IMR-90 (cell line): ENCODE results near the gene ACOT4. TPM values are rescaled to one million over a fixed set of nuclear protein-coding genes. Genes with fewer than 3 reads are reported as not detected.
"Not testable (repeated sequence)": the region's sequence is repeated elsewhere in the genome, so short reads cannot be mapped to it uniquely, and the experiment has no call there.

Experiments used
- ATAC-seq: fragments of 200-7000 bp; cut with Tn5 transposase; 2 replicates; pipeline ENCODE4 v1.9.1; 2020; ENCODE audit warnings: low read depth, mild to moderate bottlenecking, moderate library complexity
- BruUV-seq: library from RNA; stranded (reverse); fragments of 400-500 nt; replicated peaks from 2 replicates; lab custom pipeline; 2021; lab: Mats Ljungman, UMichigan
- CTCF ChIA-PET: fragments of 300-600 bp; formaldehyde crosslinking; extraction: SDS; loops from one replicate; lab custom pipeline; 2021; ENCODE audit warnings: antibody characterized with exemption; lab: Yijun Ruan, JAX
- POLR2A ChIA-PET: fragments of 300-600 bp; sonication (Branson Sonifier 250); formaldehyde crosslinking; loops from one replicate; lab custom pipeline; 2022; ENCODE audit warnings: antibody characterized with exemption; ENCODE audit not compliant: unreplicated experiment; lab: Charles Lee
- DNase-seq: peaks from one replicate; pipeline ENCODE4 v3.0.0; 2013
- H2AFZ ChIP-seq: replicated peaks from 2 replicates; pipeline ENCODE3; 2013; ENCODE audit warnings: low read length, mild to moderate bottlenecking; ENCODE audit not compliant: poor library complexity
- H2AK5ac ChIP-seq: 2 replicates; pipeline ENCODE4 v1.6.1; 2013; ENCODE audit warnings: low read depth, low read length, inconsistent platforms
- H2AK9ac ChIP-seq: replicated peaks from 2 replicates; pipeline ENCODE3; 2013; ENCODE audit warnings: mild to moderate bottlenecking, low read depth, low read length, moderate library complexity; ENCODE audit not compliant: poor library complexity
- H2BK120ac ChIP-seq: 2 replicates; pipeline ENCODE4 v1.6.1; 2013; ENCODE audit warnings: low read depth, low read length, inconsistent platforms
- H2BK15ac ChIP-seq: 3 replicates; pipeline ENCODE4 v1.6.1; 2013; ENCODE audit warnings: low read depth, low read length, inconsistent platforms
- H2BK20ac ChIP-seq: 2 replicates; pipeline ENCODE4 v1.6.1; 2013; ENCODE audit warnings: low read depth, mild to moderate bottlenecking, inconsistent platforms, low read length, moderate library complexity
- H2BK5ac ChIP-seq: 2 replicates; pipeline ENCODE4 v1.6.1; 2013; ENCODE audit warnings: mild to moderate bottlenecking, low read depth, low read length, inconsistent platforms; ENCODE audit not compliant: poor library complexity, severe bottlenecking
- H3K14ac ChIP-seq: replicated peaks from 2 replicates; pipeline ENCODE4 v1.6.1; 2013; ENCODE audit warnings: low read depth, low read length, inconsistent platforms
- H3K18ac ChIP-seq: 2 replicates; pipeline ENCODE4 v1.6.1; 2013; ENCODE audit warnings: low read depth, low read length, control low read depth
- H3K23ac ChIP-seq: 2 replicates; pipeline ENCODE4 v1.6.1; 2013; ENCODE audit warnings: low read depth, low read length, inconsistent platforms
- H3K27ac ChIP-seq: 2 replicates; pipeline ENCODE4 v1.5.1; 2013; ENCODE audit warnings: mild to moderate bottlenecking, control low read depth, low read length; ENCODE audit not compliant: insufficient read depth
- H3K27me3 ChIP-seq: 2 replicates; pipeline ENCODE4 v1.6.1; 2013; ENCODE audit warnings: low read length; ENCODE audit not compliant: control insufficient read depth, insufficient read depth
- H3K36me3 ChIP-seq: 2 replicates; pipeline ENCODE4 v1.6.1; 2013; ENCODE audit warnings: low read length, mixed read lengths; ENCODE audit not compliant: control insufficient read depth, insufficient read depth
- H3K4ac ChIP-seq: 2 replicates; pipeline ENCODE4 v1.6.1; 2013; ENCODE audit warnings: low read depth, low read length, inconsistent platforms
- H3K4me1 ChIP-seq: 2 replicates; pipeline ENCODE4 v1.6.1; 2013; ENCODE audit warnings: low read length, mixed read lengths; ENCODE audit not compliant: control insufficient read depth, insufficient read depth
- H3K4me2 ChIP-seq: 2 replicates; pipeline ENCODE4 v1.6.1; 2013; ENCODE audit warnings: low read depth, mild to moderate bottlenecking, control low read depth, low read length, moderate library complexity
- H3K4me3 ChIP-seq: 2 replicates; pipeline ENCODE4 v1.5.1; 2013; ENCODE audit warnings: low read depth, mild to moderate bottlenecking, control low read depth, low read length, moderate library complexity; ENCODE audit not compliant: insufficient read depth
- H3K56ac ChIP-seq: 2 replicates; pipeline ENCODE4 v1.6.1; 2013; ENCODE audit warnings: low read length, inconsistent platforms; ENCODE audit not compliant: insufficient read depth; ENCODE audit errors: extremely low read depth
- H3K79me1 ChIP-seq, 2 experiments: 2 replicates each; pipeline ENCODE4 v1.6.1; 2013; ENCODE audit warnings: low read length in 2 of 2, inconsistent platforms in 1 of 2, low read depth in 1 of 2
- H3K9ac ChIP-seq: 2 replicates; pipeline ENCODE4 v1.6.1; 2013; ENCODE audit warnings: low read depth, low read length, control low read depth
- H3K9me1 ChIP-seq: 2 replicates; pipeline ENCODE4 v1.6.1; 2013; ENCODE audit warnings: low read length, inconsistent platforms; ENCODE audit not compliant: insufficient read depth
- H3K9me3 ChIP-seq: 2 replicates; pipeline ENCODE4 v1.6.1; 2013; ENCODE audit warnings: low read length; ENCODE audit not compliant: control insufficient read depth, insufficient read depth
- H4K20me1 ChIP-seq: 2 replicates; pipeline ENCODE4 v1.6.1; 2013; ENCODE audit warnings: low read length, inconsistent platforms; ENCODE audit not compliant: insufficient read depth
- H4K5ac ChIP-seq: 2 replicates; pipeline ENCODE4 v1.6.1; 2013; ENCODE audit warnings: mild to moderate bottlenecking, low read depth, low read length, control low read depth
- H4K8ac ChIP-seq, 2 experiments: 2 replicates each; pipeline ENCODE4 v1.6.1; 2013; ENCODE audit warnings: low read depth in 2 of 2, low read length in 2 of 2, control low read depth in 1 of 2, inconsistent platforms in 1 of 2
- H4K91ac ChIP-seq: 2 replicates; pipeline ENCODE4 v1.6.1; 2013; ENCODE audit warnings: low read depth, low read length, inconsistent platforms; ENCODE audit not compliant: insufficient read depth
- WGBS, 2 experiments: methylation state at CpG; one replicate each; pipeline versions ENCODE4 v1.1.5 to v1.1.7; 2013; ENCODE audit warnings: missing lambda C conversion rate in 2 of 2; ENCODE audit not compliant: insufficient read length in 1 of 2; ENCODE audit errors: extremely low coverage in 2 of 2; 5-methylcytosine and 5-hydroxymethylcytosine counted together
- dilution Hi-C: fragments of 300-500 bp; cut with HindIII; formaldehyde crosslinking; loops from one replicate; pipeline ENCODE4 v1.14.3; 2018; ENCODE audit warnings: low sequenced_read_pairs; ENCODE audit not compliant: unreplicated experiment
- in situ Hi-C: fragments of 300-500 bp; cut with MboI; formaldehyde crosslinking; loops from 3 replicates; pipeline ENCODE4 v1.14.3; 2019; ENCODE audit warnings: low sequenced_read_pairs, inconsistent platforms, mixed read lengths
- intact Hi-C: fragments of 100-400 bp; cut with micrococcal nuclease; formaldehyde crosslinking; loops from 2 replicates; pipeline ENCODE4 v1.10.0; 2022
- polyA plus RNA-seq, 3 experiments: library from polyadenylated mRNA; depleted of rRNA; stranded (reverse); fragments of >200 nt; gene quantifications; 2 replicates each; pipeline ENCODE4 v1.2.3, GENCODE V29; 2012; ENCODE audit warnings: low replicate concordance in 1 of 3
- total RNA-seq: library from RNA; depleted of rRNA; stranded (reverse); fragments of >200 nt; gene quantifications from 2 replicates; pipeline ENCODE4 v1.2.3, GENCODE V29; 2012

The ACOT4 gene
- total and polyA plus RNA-seq, 2 of the 4 experiments (the other 2 are of a cell fraction) = 0.22 to 0.54 TPM

GRCh38 chr14:73573740-73574139 is 17.9 kb upstream of the ACOT4 start:
- H3K4me1 ChIP-seq, H3K18ac ChIP-seq, H3K36me3 ChIP-seq, H3K56ac ChIP-seq, POLR2A ChIA-PET, H2AK5ac ChIP-seq, H3K4me2 ChIP-seq, H2AK9ac ChIP-seq, H2BK120ac ChIP-seq, H2BK15ac ChIP-seq, H3K9me1 ChIP-seq, H2BK5ac ChIP-seq, dilution Hi-C loops, H2AFZ ChIP-seq, H4K8ac ChIP-seq, H3K27me3 ChIP-seq, H4K5ac ChIP-seq, H3K9ac ChIP-seq, H3K9me3 ChIP-seq, CTCF ChIA-PET, H3K4me3 ChIP-seq, H3K23ac ChIP-seq, H3K14ac ChIP-seq, H4K91ac ChIP-seq, ATAC-seq, H3K4ac ChIP-seq, H2BK20ac ChIP-seq, intact Hi-C loops, DNase-seq, H4K20me1 ChIP-seq, H3K27ac ChIP-seq, BruUV-seq, in situ Hi-C loops: not testable (repeated sequence)
- peaks cover 6 to 12% of the 10 kb centered on the region in 2 experiments; a peak in 3 of 4 replicates for H3K79me1 ChIP-seq
- WGBS, 2 experiments = 80% methylated on average over 1 of the region's 4 CpGs; no CpG with 5 or more reads in 1 of the 2 experiments

- H3K9me1 ChIP-seq, H3K23ac ChIP-seq, H4K91ac ChIP-seq, H3K18ac ChIP-seq, H3K4me1 ChIP-seq, POLR2A ChIA-PET, CTCF ChIA-PET, H3K14ac ChIP-seq, H4K20me1 ChIP-seq, ATAC-seq, H2BK120ac ChIP-seq, H3K4ac ChIP-seq, H4K5ac ChIP-seq, H3K36me3 ChIP-seq, dilution Hi-C loops, H2BK20ac ChIP-seq, H2AK9ac ChIP-seq, H2BK5ac ChIP-seq, BruUV-seq, H3K9ac ChIP-seq, in situ Hi-C loops, H2AK5ac ChIP-seq, H3K9me3 ChIP-seq, H3K56ac ChIP-seq, H2AFZ ChIP-seq, DNase-seq, H3K4me2 ChIP-seq, H3K4me3 ChIP-seq, intact Hi-C loops, H2BK15ac ChIP-seq, H3K27ac ChIP-seq, H4K8ac ChIP-seq, H3K27me3 ChIP-seq: not testable (repeated sequence)
- no CpG with 5 or more reads among the region's 7 CpGs for WGBS, 2 experiments
- H3K79me1 ChIP-seq = peaks cover 6 to 12% of the 10 kb centered on the region in 2 experiments; a peak in 3 of 4 replicates
Measured at GRCh38 chr14:73574251-73574650, 17.4 kb upstream of the ACOT4 start.
